Measurements from ENCODE around the gene DNPH1. TPM values are rescaled to one million over a fixed set of nuclear protein-coding genes. Genes with fewer than 3 reads are reported as not detected.

The DNPH1 gene
- total RNA-seq, 1 experiment from 2014 or later: 59.0 TPM

GRCh38 chr6:43254138-43254817 is 25.0 kb upstream of the DNPH1 start:
- no peaks in the 10 kb centered on the region for H3K79me2 ChIP-seq (ENCODE audit: low read length)
- H3K36me3 ChIP-seq (ENCODE audit: insufficient read depth, low read length): no peaks in the 10 kb centered on the region
- no peak overlapping the region for H2AFZ ChIP-seq (ENCODE audit: low read length)
- H3K9me2 ChIP-seq (replicated peaks; ENCODE audit: insufficient read depth, low read length): no peaks in the 10 kb centered on the region
- DNase-seq: no peak
- H3K4me3 ChIP-seq (ENCODE audit: low read length): no peak overlapping the region
- no peaks in the 10 kb centered on the region for H4K20me1 ChIP-seq (ENCODE audit: insufficient read depth, low read depth, low read length)
- H3K4me1 ChIP-seq (ENCODE audit: low read length): peaks cover 18% of the 10 kb centered on the region
- no peak overlapping the region for H3K9ac ChIP-seq (ENCODE audit: low read length)
- H3K4me2 ChIP-seq (ENCODE audit: low read depth, low read length, poor library complexity, severe bottlenecking): no peak overlapping the region
- H3K27me3 ChIP-seq (ENCODE audit: low read length): no peaks in the 10 kb centered on the region
- no peak overlapping the region for H3K27ac ChIP-seq (ENCODE audit: low read length)
- H3K9me3 ChIP-seq (ENCODE audit: low read length): no peaks in the 10 kb centered on the region

- H3K4me2 ChIP-seq (ENCODE audit: low read depth, low read length, poor library complexity, severe bottlenecking): no peak overlapping the region
- H3K9me3 ChIP-seq (ENCODE audit: low read length): no peaks in the 10 kb centered on the region
- no peak overlapping the region for H3K9ac ChIP-seq (ENCODE audit: low read length)
- no peaks in the 10 kb centered on the region for H3K27me3 ChIP-seq (ENCODE audit: low read length)
- H3K79me2 ChIP-seq (ENCODE audit: low read length): no peaks in the 10 kb centered on the region
- H4K20me1 ChIP-seq (ENCODE audit: insufficient read depth, low read depth, low read length): no peaks in the 10 kb centered on the region
- peaks cover 18% of the 10 kb centered on the region for H3K4me1 ChIP-seq (ENCODE audit: low read length)
- H3K36me3 ChIP-seq (ENCODE audit: insufficient read depth, low read length): no peaks in the 10 kb centered on the region
- H3K4me3 ChIP-seq (ENCODE audit: low read length): no peak overlapping the region
- no peak overlapping the region for H2AFZ ChIP-seq (ENCODE audit: low read length)
- H3K27ac ChIP-seq (ENCODE audit: low read length): no peak overlapping the region
- no peak for DNase-seq
- H3K9me2 ChIP-seq (replicated peaks; ENCODE audit: insufficient read depth, low read length): no peaks in the 10 kb centered on the region
These were observed 24.1 kb upstream of the DNPH1 start for GRCh38 chr6:43253401-43253800.

- no peaks in the 10 kb centered on the region for H3K79me2 ChIP-seq (ENCODE audit: low read length)
- H3K4me1 ChIP-seq (ENCODE audit: low read length): peaks cover 22% of the 10 kb centered on the region
- no peaks in the 10 kb centered on the region for H3K27me3 ChIP-seq (ENCODE audit: low read length)
- H3K36me3 ChIP-seq (ENCODE audit: insufficient read depth, low read length): no peaks in the 10 kb centered on the region
- no peak overlapping the region for H3K9ac ChIP-seq (ENCODE audit: low read length)
- no peaks in the 10 kb centered on the region for H3K9me3 ChIP-seq (ENCODE audit: low read length)
- H3K27ac ChIP-seq (ENCODE audit: low read length): no peak overlapping the region
- no peaks in the 10 kb centered on the region for H4K20me1 ChIP-seq (ENCODE audit: insufficient read depth, low read depth, low read length)
- no peak for DNase-seq
- H3K4me3 ChIP-seq (ENCODE audit: low read length): no peak overlapping the region
- no peaks in the 10 kb centered on the region for H3K9me2 ChIP-seq (replicated peaks; ENCODE audit: insufficient read depth, low read length)
- H2AFZ ChIP-seq (ENCODE audit: low read length): no peak overlapping the region; the same call in 1 of the 2 replicates
- no peak overlapping the region for H3K4me2 ChIP-seq (ENCODE audit: low read depth, low read length, poor library complexity, severe bottlenecking)
These were observed 21.7 kb upstream of the DNPH1 start for GRCh38 chr6:43250992-43251373.

GRCh38 chr6:43248791-43249190 is 19.5 kb upstream of the DNPH1 start:
- Histone ChIP-seq H3K27ac (ENCODE audit: low read length) (no peak overlapping the region), H3K79me2 (ENCODE audit: low read length) (no peaks in the 10 kb centered on the region), H3K27me3 (ENCODE audit: low read length) (no peaks in the 10 kb centered on the region), H3K4me2 (ENCODE audit: low read depth, low read length, poor library complexity, severe bottlenecking) (no peak overlapping the region), H2AFZ (ENCODE audit: low read length) (no peak overlapping the region), H3K4me1 (ENCODE audit: low read length) (peaks cover 33% of the 10 kb centered on the region), H3K4me3 (ENCODE audit: low read length) (no peak overlapping the region), H3K9me2 (replicated peaks; ENCODE audit: insufficient read depth, low read length) (no peaks in the 10 kb centered on the region), H3K36me3 (ENCODE audit: insufficient read depth, low read length) (no peaks in the 10 kb centered on the region), H3K9ac (ENCODE audit: low read length) (no peak overlapping the region), H4K20me1 (ENCODE audit: insufficient read depth, low read depth, low read length) (no peaks in the 10 kb centered on the region), H3K9me3 (ENCODE audit: low read length) (no peaks in the 10 kb centered on the region)
- DNase-seq: no peak

- H3K79me2 ChIP-seq (ENCODE audit: low read length): no peaks in the 10 kb centered on the region
- no peaks in the 10 kb centered on the region for H3K36me3 ChIP-seq (ENCODE audit: insufficient read depth, low read length)
- no peak for DNase-seq
- H3K9me2 ChIP-seq (replicated peaks; ENCODE audit: insufficient read depth, low read length): no peaks in the 10 kb centered on the region
- no peaks in the 10 kb centered on the region for H3K27me3 ChIP-seq (ENCODE audit: low read length)
- H4K20me1 ChIP-seq (ENCODE audit: insufficient read depth, low read depth, low read length): no peaks in the 10 kb centered on the region
- peak overlapping the region; percentile 74 for H3K9ac ChIP-seq (ENCODE audit: low read length)
- peak overlapping the region; percentile 77; the same call in 1 of the 2 replicates for H3K4me3 ChIP-seq (ENCODE audit: low read length)
- peak overlapping the region; percentile 95 for H3K4me2 ChIP-seq (ENCODE audit: low read depth, low read length, poor library complexity, severe bottlenecking)
- peaks cover 33% of the 10 kb centered on the region for H3K4me1 ChIP-seq (ENCODE audit: low read length)
- no peak overlapping the region for H3K27ac ChIP-seq (ENCODE audit: low read length)
- H2AFZ ChIP-seq (ENCODE audit: low read length): no peak overlapping the region
- H3K9me3 ChIP-seq (ENCODE audit: low read length): no peaks in the 10 kb centered on the region
These were observed 18.8 kb upstream of the DNPH1 start for GRCh38 chr6:43248101-43248500.

GRCh38 chr6:43247114-43247999 is 18.1 kb upstream of the DNPH1 start:
- peak overlapping the region; percentile 95 for H3K4me2 ChIP-seq (ENCODE audit: low read depth, low read length, poor library complexity, severe bottlenecking)
- H3K9ac ChIP-seq (ENCODE audit: low read length): peak overlapping the region; percentile 74
- H3K36me3 ChIP-seq (ENCODE audit: insufficient read depth, low read length): no peaks in the 10 kb centered on the region
- H3K9me3 ChIP-seq (ENCODE audit: low read length): no peaks in the 10 kb centered on the region
- peaks cover 33% of the 10 kb centered on the region for H3K4me1 ChIP-seq (ENCODE audit: low read length)
- no peaks in the 10 kb centered on the region for H4K20me1 ChIP-seq (ENCODE audit: insufficient read depth, low read depth, low read length)
- DNase-seq: peak; percentile 93
- no peak overlapping the region for H3K27ac ChIP-seq (ENCODE audit: low read length)
- peak overlapping the region; percentile 77 for H3K4me3 ChIP-seq (ENCODE audit: low read length)
- no peaks in the 10 kb centered on the region for H3K27me3 ChIP-seq (ENCODE audit: low read length)
- H3K79me2 ChIP-seq (ENCODE audit: low read length): no peaks in the 10 kb centered on the region
- no peaks in the 10 kb centered on the region for H3K9me2 ChIP-seq (replicated peaks; ENCODE audit: insufficient read depth, low read length)
- peak overlapping the region; percentile 92 for H2AFZ ChIP-seq (ENCODE audit: low read length)

GRCh38 chr6:43246301-43247113 is 17.2 kb upstream of the DNPH1 start:
- Histone ChIP-seq H3K9me3 (ENCODE audit: low read length) (no peaks in the 10 kb centered on the region), H3K4me3 (ENCODE audit: low read length) (peak overlapping the region; percentile 77), H3K4me2 (ENCODE audit: low read depth, low read length, poor library complexity, severe bottlenecking) (peak overlapping the region; percentile 95), H3K79me2 (ENCODE audit: low read length) (no peaks in the 10 kb centered on the region), H3K36me3 (ENCODE audit: insufficient read depth, low read length) (no peaks in the 10 kb centered on the region), H3K4me1 (ENCODE audit: low read length) (peaks cover 33% of the 10 kb centered on the region), H3K27ac (ENCODE audit: low read length) (no peak overlapping the region), H2AFZ (ENCODE audit: low read length) (peak overlapping the region; percentile 92), H3K9ac (ENCODE audit: low read length) (peak overlapping the region; percentile 74), H3K27me3 (ENCODE audit: low read length) (no peaks in the 10 kb centered on the region), H3K9me2 (replicated peaks; ENCODE audit: insufficient read depth, low read length) (no peaks in the 10 kb centered on the region), H4K20me1 (ENCODE audit: insufficient read depth, low read depth, low read length) (no peaks in the 10 kb centered on the region)
- DNase-seq: peak; percentile 91

Data from Karpas-422 (cell line).